ENCODE measurements around the gene CDC14C.

The CDC14C gene

DNA sequence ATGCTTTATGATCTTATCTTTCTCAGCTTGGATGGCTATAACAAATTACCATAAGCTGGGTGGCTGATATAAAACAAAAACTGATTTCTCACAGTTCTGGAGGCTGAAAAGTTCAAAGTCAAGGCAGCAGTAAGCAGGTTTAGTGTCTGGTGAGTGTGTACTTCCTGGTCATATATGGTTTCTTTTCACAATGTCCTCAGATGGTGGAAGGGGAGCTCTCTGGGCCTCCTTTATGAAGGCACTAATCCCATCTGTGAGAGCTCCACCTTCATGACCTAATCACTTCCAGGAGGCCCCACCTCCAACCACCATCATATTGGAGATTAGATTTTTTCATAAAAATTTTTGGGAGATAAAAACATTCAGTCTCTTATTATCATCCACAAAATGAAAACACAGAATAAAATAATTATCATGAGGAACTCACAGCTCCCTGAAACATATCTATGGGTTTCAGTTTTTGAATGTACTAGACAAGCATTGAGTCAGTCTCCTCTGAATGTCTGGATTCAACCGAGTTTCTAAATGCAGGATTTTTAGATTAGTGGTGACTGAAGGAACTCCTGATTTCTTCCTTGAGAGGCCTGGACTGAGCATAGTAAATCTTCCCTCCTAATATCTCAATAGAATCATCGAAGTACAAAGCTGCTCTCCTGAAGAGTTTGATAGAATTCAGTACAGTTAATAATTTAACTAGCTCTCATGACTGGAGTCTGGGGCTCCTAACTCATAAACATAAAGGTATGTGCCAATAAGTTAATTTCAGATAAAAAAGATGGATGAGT lies 8.0 kb downstream of the CDC14C start:
- Histone ChIP-seq H3K4me1 (ENCODE audit: control insufficient read depth, insufficient read depth, low read length) (no peaks in the 10 kb centered on the region), H3K27me3 (ENCODE audit: control insufficient read depth, insufficient read depth, low read length) (no peaks in the 10 kb centered on the region), H3K4me3 (ENCODE audit: low read length) (no peak overlapping the region), H3K9ac (ENCODE audit: low read length) (no peak overlapping the region), H3K9me3 (ENCODE audit: control insufficient read depth, low read length) (no peaks in the 10 kb centered on the region), H3K36me3 (ENCODE audit: control insufficient read depth, insufficient read depth, low read length) (no peaks in the 10 kb centered on the region)

DNA sequence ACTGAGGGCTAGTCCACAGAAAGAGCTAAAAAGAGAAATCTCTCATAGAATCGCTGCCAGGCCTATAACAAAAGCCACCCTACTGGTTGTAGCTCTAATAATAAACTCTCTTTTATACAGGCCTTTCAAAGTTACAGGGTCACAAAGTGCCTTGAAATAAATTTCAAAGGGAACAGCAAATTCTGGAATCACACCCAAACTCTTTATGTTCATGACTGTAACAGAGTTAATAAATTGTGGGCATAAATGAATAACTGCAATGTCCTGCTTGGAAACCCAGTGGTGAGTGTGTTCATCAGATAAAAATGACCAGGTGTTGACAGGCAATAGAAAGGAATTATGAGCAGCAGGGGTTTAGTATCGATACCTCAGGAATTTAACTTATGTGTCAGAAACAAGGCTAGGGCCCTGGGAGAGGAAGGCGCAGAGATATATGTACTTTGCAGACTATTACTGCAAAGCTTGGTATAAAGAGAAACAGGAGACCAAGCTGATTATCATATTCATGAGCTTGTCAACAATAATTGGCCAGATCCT lies 9.3 kb downstream of the CDC14C start:
- H3K9ac ChIP-seq (ENCODE audit: low read length), result no peak overlapping the region
- no peaks in the 10 kb centered on the region for H3K9me3 ChIP-seq (ENCODE audit: control insufficient read depth, low read length)
- no peaks in the 10 kb centered on the region for H3K4me1 ChIP-seq (ENCODE audit: control insufficient read depth, insufficient read depth, low read length)
- no peaks in the 10 kb centered on the region for H3K27me3 ChIP-seq (ENCODE audit: control insufficient read depth, insufficient read depth, low read length)
- H3K4me3 ChIP-seq (ENCODE audit: low read length), result no peak overlapping the region
- no peaks in the 10 kb centered on the region for H3K36me3 ChIP-seq (ENCODE audit: control insufficient read depth, insufficient read depth, low read length)

DNA sequence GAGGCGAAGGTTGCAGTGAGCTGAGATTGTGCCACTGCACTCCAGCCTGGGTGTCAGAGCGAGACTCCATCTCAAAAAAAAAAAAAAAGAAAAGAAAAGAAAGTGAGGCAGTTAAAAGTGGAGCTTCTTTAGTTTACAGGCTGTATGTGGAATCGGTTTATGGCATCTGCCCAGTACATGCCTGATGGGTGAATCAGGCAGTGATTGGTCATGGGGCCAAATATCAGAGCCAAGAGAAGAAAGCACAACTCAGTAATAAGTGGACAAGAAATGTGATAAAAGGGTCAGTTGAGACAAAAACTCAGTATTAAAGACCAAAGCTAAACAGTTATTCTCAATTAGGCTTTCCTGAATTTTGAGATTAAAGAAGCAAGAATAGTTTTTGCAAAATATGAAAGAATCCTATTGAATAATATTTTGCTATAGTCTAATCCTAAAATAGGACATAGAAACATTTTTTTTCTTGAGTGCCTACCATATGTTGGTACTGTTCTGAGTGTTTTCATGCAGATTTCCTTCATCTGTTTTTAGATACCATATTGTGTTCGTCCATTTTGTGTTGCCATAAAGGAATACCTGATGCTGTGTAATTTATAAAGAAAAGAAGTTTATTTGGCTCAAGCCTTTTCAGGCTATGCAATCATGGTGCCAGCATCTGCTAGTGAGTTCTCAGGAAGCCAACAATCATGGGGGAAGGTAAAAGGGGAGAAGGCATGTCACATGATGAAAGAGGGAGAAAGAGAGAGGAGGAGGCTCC lies 14.4 kb downstream of the CDC14C start:
- Histone ChIP-seq H3K9ac (ENCODE audit: low read length) (no peak overlapping the region), H3K4me1 (ENCODE audit: control insufficient read depth, insufficient read depth, low read length) (no peaks in the 10 kb centered on the region), H3K9me3 (ENCODE audit: control insufficient read depth, low read length) (no peaks in the 10 kb centered on the region), H3K36me3 (ENCODE audit: control insufficient read depth, insufficient read depth, low read length) (no peaks in the 10 kb centered on the region), H3K4me3 (ENCODE audit: low read length) (no peak overlapping the region), H3K27me3 (ENCODE audit: control insufficient read depth, insufficient read depth, low read length) (no peaks in the 10 kb centered on the region)

DNA sequence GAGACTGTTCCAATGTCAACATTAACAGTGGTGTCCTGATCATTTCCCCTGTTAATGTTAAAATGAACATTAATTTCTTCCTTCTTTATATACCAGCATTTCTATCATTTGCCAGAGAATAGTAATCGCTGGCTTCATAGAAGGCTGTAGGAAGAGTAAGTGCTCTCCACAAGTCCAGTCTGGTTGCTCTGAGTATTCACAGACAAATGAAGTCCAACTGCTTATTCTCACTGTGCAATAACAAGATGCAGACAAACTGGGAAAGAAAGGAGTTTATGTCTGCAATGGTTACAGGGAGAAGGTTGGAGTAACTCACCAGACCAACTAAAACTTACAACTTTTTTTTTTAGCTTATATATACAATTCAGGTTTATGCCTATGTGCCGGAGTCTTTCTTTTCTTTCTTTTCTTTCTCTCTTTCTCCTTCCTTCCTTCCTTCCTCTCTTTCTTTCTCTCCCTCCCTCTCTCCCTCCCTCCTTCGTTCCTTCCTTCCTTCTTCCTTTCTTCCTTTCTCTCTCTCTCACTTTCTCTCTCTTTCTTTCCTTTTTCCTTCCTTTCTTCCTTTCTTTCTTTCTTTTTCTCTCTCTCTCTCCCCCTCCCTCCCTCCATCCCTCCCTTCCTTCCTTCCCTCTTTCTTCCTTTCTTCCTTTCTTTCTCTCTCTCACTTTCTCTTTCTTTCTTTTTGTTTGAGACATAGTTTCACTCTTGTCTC lies 19.1 kb downstream of the CDC14C start:
- Histone ChIP-seq H3K9ac (ENCODE audit: low read length) (no peak overlapping the region), H3K36me3 (ENCODE audit: control insufficient read depth, insufficient read depth, low read length) (no peaks in the 10 kb centered on the region), H3K4me3 (ENCODE audit: low read length) (no peak overlapping the region), H3K9me3 (ENCODE audit: control insufficient read depth, low read length) (no peaks in the 10 kb centered on the region), H3K27me3 (ENCODE audit: control insufficient read depth, insufficient read depth, low read length) (no peaks in the 10 kb centered on the region), H3K4me1 (ENCODE audit: control insufficient read depth, insufficient read depth, low read length) (no peaks in the 10 kb centered on the region)

DNA sequence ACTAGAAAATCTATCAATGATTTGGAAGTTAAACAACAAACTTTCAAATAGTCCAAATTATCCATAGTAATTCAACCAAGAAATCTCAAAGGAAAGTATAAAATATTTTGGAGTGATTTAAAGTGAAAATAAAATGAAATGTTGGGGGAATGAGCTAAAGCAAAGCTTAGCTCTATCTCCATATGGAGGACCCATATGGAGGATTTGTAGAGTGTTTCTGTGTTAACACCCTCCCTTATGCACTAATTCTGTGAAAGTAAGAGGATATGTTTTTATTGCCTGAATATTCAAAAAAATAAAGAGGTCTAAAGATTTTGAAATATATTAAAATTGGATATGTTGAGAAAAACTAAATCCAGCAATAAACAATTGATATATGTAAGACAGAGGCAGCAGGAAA lies 31.6 kb downstream of the CDC14C start:
- no peaks in the 10 kb centered on the region for H3K4me1 ChIP-seq (ENCODE audit: control insufficient read depth, insufficient read depth, low read length)
- no peaks in the 10 kb centered on the region for H3K9me3 ChIP-seq (ENCODE audit: control insufficient read depth, low read length)
- no peak overlapping the region for H3K4me3 ChIP-seq (ENCODE audit: low read length)
- H3K36me3 ChIP-seq (ENCODE audit: control insufficient read depth, insufficient read depth, low read length), result no peaks in the 10 kb centered on the region
- H3K27me3 ChIP-seq (ENCODE audit: control insufficient read depth, insufficient read depth, low read length), result no peaks in the 10 kb centered on the region
- H3K9ac ChIP-seq (ENCODE audit: low read length), result no peak overlapping the region

DNA sequence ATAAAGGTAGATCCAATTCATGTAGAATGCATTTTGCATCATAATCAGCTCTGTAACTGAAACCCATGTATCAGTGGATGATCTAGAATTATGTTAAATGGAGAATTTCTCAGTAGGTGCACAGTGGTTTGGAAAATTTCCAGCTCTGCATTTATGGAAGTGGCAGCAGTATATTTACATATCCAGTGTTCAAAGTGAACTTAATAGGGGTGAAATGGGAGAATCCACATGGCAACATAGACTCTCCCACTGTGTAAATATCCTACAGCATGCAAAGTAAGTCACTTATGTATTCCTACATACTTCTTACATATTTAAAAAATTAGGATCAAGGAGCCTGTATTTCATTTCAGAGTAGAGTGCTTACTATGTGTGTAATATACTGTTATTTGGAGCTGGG lies 35.3 kb downstream of the CDC14C start:
- H3K36me3 ChIP-seq (ENCODE audit: control insufficient read depth, insufficient read depth, low read length), result no peaks in the 10 kb centered on the region
- no peak overlapping the region for H3K9ac ChIP-seq (ENCODE audit: low read length)
- H3K9me3 ChIP-seq (ENCODE audit: control insufficient read depth, low read length), result no peaks in the 10 kb centered on the region
- H3K4me3 ChIP-seq (ENCODE audit: low read length), result no peak overlapping the region
- H3K4me1 ChIP-seq (ENCODE audit: control insufficient read depth, insufficient read depth, low read length), result no peaks in the 10 kb centered on the region
- H3K27me3 ChIP-seq (ENCODE audit: control insufficient read depth, insufficient read depth, low read length), result no peaks in the 10 kb centered on the region

DNA sequence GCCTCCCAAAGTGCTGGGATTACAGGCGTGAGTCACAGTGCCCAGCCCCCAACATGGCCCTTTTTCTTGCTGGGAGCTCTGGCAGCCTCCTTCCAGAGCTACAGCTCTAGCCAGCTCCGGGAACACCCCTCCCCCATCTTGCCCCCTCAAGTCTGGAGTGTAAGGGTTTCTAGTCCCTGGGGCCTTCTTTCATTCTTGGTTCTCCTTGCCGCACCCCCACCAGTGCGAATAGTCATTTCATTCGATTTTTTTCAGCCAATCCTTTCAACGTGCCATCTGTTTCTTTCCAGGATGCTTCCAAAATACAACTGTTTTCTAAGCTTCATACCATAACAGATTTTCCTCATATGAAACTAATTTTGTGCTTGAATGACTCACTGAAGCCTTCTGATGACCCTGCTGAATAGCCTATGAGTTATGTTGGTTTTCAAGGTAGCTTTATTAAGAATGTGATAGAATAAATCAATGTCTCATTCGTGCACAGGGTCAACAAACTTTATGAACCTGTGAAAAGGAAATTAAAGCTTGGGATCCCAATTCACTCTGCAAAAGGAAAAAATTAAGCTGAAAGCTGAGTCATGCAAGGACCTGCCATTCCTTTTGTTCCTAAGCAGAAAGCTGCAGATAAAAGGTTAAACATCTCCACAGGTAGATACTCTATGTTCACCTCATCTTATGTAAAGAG lies 38.6 kb downstream of the CDC14C start:
- no peaks in the 10 kb centered on the region for H3K36me3 ChIP-seq (ENCODE audit: control insufficient read depth, insufficient read depth, low read length)
- no peaks in the 10 kb centered on the region for H3K4me1 ChIP-seq (ENCODE audit: control insufficient read depth, insufficient read depth, low read length)
- H3K4me3 ChIP-seq (ENCODE audit: low read length), result no peak overlapping the region
- H3K9me3 ChIP-seq (ENCODE audit: control insufficient read depth, low read length), result no peaks in the 10 kb centered on the region
- no peaks in the 10 kb centered on the region for H3K27me3 ChIP-seq (ENCODE audit: control insufficient read depth, insufficient read depth, low read length)
- H3K9ac ChIP-seq (ENCODE audit: low read length), result no peak overlapping the region

DNA sequence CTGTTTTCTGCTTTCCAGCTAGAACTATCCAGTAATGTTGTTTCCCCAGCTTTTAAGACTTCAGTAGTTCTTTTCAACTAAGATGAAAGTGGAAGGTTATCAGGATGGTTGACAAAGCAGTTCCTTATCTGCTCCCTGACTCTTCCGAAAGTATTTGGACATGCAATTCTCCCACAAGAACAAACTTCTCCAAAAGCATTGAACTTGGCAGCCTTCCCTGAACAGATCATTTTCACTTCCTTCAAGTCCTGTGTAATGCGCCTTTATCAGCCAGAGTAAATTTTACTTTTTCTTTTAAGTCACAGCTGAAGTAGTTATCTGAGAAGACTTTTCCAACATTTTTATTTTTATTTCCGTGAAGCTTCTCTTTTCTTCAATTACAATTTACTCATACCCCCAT lies 39.7 kb downstream of the CDC14C start:
- no peaks in the 10 kb centered on the region for H3K4me1 ChIP-seq (ENCODE audit: control insufficient read depth, insufficient read depth, low read length)
- no peak overlapping the region for H3K9ac ChIP-seq (ENCODE audit: low read length)
- H3K4me3 ChIP-seq (ENCODE audit: low read length), result no peak overlapping the region
- H3K27me3 ChIP-seq (ENCODE audit: control insufficient read depth, insufficient read depth, low read length), result no peaks in the 10 kb centered on the region
- no peaks in the 10 kb centered on the region for H3K36me3 ChIP-seq (ENCODE audit: control insufficient read depth, insufficient read depth, low read length)
- no peaks in the 10 kb centered on the region for H3K9me3 ChIP-seq (ENCODE audit: control insufficient read depth, low read length)

DNA sequence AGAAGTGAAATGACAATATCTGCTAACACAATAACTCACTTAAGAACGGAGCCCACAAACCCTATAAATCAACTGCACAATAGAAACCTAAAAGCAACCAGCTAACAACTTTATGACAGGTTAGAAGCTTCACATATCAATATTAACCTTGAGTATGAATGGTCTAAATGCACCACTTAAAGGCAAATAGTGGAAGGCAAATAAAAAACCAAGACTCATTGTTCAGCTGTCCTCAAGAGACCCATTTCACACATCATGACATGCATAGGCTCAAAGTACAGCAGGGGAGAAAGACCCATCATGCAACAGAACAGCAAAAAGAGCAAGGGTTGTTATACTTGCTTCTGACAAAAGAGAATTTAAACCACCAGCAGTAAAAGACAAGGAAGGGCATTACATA lies 46.8 kb downstream of the CDC14C start:
- no peak overlapping the region for H3K9ac ChIP-seq (ENCODE audit: low read length)
- no peaks in the 10 kb centered on the region for H3K9me3 ChIP-seq (ENCODE audit: control insufficient read depth, low read length)
- no peak overlapping the region for H3K4me3 ChIP-seq (ENCODE audit: low read length)
- H3K4me1 ChIP-seq (ENCODE audit: control insufficient read depth, insufficient read depth, low read length), result no peaks in the 10 kb centered on the region
- H3K36me3 ChIP-seq (ENCODE audit: control insufficient read depth, insufficient read depth, low read length), result no peaks in the 10 kb centered on the region
- no peaks in the 10 kb centered on the region for H3K27me3 ChIP-seq (ENCODE audit: control insufficient read depth, insufficient read depth, low read length)

DNA sequence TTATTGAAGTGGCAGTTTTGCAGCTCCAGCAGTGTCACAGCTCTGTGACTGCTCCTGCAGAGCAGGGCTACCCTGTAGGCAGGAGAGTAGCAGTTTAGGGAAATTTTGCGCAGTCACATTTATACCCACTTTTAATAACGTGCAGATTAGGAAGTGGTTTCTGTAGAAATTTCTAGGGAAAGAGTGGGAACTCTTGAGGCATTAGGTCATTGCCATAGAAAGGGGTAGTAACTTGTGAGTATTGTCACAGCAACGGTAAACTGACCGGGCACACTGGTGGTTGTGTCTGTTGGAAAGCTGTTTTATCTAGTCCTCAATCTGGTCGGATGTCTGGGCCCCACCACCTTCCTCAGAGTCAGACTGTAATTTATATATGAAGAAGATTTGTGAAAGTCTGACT lies 51.9 kb downstream of the CDC14C start:
- Histone ChIP-seq H3K4me3 (ENCODE audit: low read length) (no peak overlapping the region), H3K9ac (ENCODE audit: low read length) (no peak overlapping the region), H3K27me3 (ENCODE audit: control insufficient read depth, insufficient read depth, low read length) (no peaks in the 10 kb centered on the region), H3K9me3 (ENCODE audit: control insufficient read depth, low read length) (no peaks in the 10 kb centered on the region), H3K36me3 (ENCODE audit: control insufficient read depth, insufficient read depth, low read length) (no peaks in the 10 kb centered on the region), H3K4me1 (ENCODE audit: control insufficient read depth, insufficient read depth, low read length) (no peaks in the 10 kb centered on the region)

DNA sequence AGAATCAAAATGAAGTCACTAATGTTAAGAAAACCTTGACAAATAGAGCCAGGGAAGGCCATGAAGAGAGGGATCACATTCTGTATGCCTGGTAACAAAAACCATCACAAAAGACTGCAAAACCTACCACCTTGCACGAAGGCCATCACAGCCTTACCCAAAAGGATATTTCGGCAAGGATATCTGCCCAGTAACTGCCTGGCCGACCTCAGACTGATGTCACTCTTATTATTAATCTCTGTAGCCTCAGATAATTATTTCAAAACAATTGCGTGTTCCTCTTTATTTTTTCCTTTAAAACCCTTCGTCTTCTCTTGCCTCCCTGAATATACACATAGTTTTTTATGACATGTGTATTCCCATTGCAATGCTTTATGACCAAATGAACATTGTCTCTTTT lies 52.5 kb downstream of the CDC14C start:
- no peak overlapping the region for H3K4me3 ChIP-seq (ENCODE audit: low read length)
- H3K36me3 ChIP-seq (ENCODE audit: control insufficient read depth, insufficient read depth, low read length), result no peaks in the 10 kb centered on the region
- H3K4me1 ChIP-seq (ENCODE audit: control insufficient read depth, insufficient read depth, low read length), result no peaks in the 10 kb centered on the region
- H3K27me3 ChIP-seq (ENCODE audit: control insufficient read depth, insufficient read depth, low read length), result no peaks in the 10 kb centered on the region
- H3K9ac ChIP-seq (ENCODE audit: low read length), result no peak overlapping the region
- H3K9me3 ChIP-seq (ENCODE audit: control insufficient read depth, low read length), result no peaks in the 10 kb centered on the region

Data from mucosa of stomach (tissue), 1 donor.